ENCODE data around the gene CLRN3. TPM values are rescaled to one million over a fixed set of nuclear protein-coding genes. Genes with fewer than 3 reads are reported as not detected.

CLRN3 gene
- polyA plus RNA-seq, 2 of the 4 experiments (the other 2 are of a cell fraction) = 0.08 TPM; not detected in 1

DNA sequence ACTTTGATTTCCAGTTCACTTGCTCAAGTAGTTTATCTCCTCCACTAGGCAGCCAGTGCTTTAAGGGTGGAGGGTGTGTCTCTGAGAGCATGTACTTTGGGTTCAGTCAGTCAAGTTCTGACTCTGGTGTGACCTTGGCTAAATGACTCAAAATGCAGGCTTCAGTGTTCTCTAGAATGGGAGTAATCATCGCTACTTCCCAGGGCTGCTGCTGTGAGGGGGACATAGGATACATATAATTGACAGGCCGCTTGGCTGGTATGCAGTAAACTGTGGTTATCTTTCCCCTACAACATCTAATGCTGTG is 17.7 kb upstream of the CLRN3 start:
- Histone ChIP-seq H3K4me3 (no peak overlapping the region), H3K27ac (no peak overlapping the region), H3K4me2 (no peak overlapping the region), H3K4me1 (peaks cover 13% of the 10 kb centered on the region; the same call in 1 of the 3 replicates), H3K9me3 (no peaks in the 10 kb centered on the region)
- POLR2A ChIA-PET = no interaction called here
- WGBS (ENCODE audit: missing lambda C conversion rate) = 79% methylated on average over 2 of the region's 2 CpGs
- ATAC-seq = no peak
- TF ChIP-seq, protein P1, sequence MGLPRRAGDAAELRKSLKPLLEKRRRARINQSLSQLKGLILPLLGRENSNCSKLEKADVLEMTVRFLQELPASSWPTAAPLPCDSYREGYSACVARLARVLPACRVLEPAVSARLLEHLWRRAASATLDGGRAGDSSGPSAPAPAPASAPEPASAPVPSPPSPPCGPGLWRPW (IDR thresholded peaks at IDR 0.05) = no peak
- TF ChIP-seq RFX5 (IDR thresholded peaks at IDR 0.05) (no peak), ZSCAN20 (CRISPR knock-in tag; IDR thresholded peaks at IDR 0.05) (no peak), POLR2A (IDR thresholded peaks at IDR 0.05; ENCODE audit: low read length) (no peak), MAFK (IDR thresholded peaks at IDR 0.05; ENCODE audit: partially characterized antibody) (no peak), NFE2L2 (conservative IDR thresholded peaks at IDR 0.05; ENCODE audit: low read length) (no peak), FOSL2 (IDR thresholded peaks at IDR 0.05) (no peak), FOSL2 (CRISPR knock-in tag; IDR thresholded peaks at IDR 0.05) (no peak), SREBF2 (IDR thresholded peaks at IDR 0.05) (no peak), JUNB (IDR thresholded peaks at IDR 0.05) (no peak), RARB (CRISPR knock-in tag; IDR thresholded peaks at IDR 0.05) (no peak), FOXS1 (CRISPR knock-in tag; IDR thresholded peaks at IDR 0.05) (no peak), ESRRA (IDR thresholded peaks at IDR 0.05; ENCODE audit: borderline replicate concordance, low read length) (no peak), CBX2 (IDR thresholded peaks at IDR 0.05; ENCODE audit: borderline replicate concordance, low read depth) (no peak), KDM5A (IDR thresholded peaks at IDR 0.05) (no peak)
- TF ChIP-seq, protein P2, sequence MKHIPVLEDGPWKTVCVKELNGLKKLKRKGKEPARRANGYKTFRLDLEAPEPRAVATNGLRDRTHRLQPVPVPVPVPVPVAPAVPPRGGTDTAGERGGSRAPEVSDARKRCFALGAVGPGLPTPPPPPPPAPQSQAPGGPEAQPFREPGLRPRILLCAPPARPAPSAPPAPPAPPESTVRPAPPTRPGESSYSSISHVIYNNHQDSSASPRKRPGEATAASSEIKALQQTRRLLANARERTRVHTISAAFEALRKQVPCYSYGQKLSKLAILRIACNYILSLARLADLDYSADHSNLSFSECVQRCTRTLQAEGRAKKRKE (CRISPR knock-in tag; IDR thresholded peaks at IDR 0.05; ENCODE audit: low read depth) = no peak
- TF ChIP-seq, protein P3, sequence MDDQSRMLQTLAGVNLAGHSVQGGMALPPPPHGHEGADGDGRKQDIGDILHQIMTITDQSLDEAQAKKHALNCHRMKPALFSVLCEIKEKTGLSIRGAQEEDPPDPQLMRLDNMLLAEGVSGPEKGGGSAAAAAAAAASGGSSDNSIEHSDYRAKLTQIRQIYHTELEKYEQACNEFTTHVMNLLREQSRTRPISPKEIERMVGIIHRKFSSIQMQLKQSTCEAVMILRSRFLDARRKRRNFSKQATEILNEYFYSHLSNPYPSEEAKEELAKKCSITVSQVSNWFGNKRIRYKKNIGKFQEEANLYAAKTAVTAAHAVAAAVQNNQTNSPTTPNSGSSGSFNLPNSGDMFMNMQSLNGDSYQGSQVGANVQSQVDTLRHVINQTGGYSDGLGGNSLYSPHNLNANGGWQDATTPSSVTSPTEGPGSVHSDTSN (IDR thresholded peaks at IDR 0.05) = no peak
- no peak for DNase-seq (ENCODE audit: low read depth in 1 of 2, low spot score in 1 of 2)
- CTCF ChIA-PET = interaction anchor here (1.0 to 6.4 kb wide), 3 partner anchors 100 to 159 kb away, joined by 3 to 229 read pairs (median 26); no protein-coding TSS in a partner anchor
- FAIRE-seq = no peak

DNA sequence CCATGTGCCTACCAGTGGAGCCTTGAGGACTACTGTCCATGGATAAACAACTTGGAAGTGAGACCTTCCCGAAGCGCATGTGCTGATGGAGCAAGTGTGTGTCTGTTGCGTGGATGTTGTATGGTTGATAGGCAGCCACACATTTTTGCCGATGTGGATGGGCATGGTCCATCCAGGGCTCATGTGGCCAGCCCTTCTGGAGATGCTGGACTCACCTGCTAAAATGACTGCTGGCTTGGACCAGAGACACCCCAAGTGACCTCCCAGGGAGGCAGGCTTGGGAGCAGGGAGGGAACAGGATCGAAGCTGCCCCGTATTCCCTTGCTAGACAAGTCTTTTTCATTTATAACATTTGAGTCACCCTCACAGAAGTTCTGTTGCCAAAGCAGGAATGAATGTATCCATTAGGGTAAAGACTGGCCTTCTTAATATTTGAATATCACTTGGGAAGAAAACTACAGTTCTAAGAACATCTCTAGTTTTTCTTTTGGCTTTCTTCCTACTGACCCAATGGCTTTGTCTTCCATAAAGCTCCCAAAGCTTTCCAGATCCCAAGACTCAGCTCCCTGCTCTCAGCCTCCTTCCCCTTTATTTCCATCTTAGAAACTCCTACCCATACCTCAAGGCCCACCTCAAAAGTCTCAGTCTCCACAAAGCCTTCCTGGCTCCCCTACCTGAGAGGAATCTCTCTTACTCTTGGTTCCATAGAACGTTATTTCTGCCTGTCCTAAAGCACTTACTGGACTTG is 17.1 kb upstream of the CLRN3 start:
- Histone ChIP-seq H3K27ac (no peak overlapping the region), H3K4me3 (no peak overlapping the region), H3K9me3 (no peaks in the 10 kb centered on the region), H3K4me2 (no peak overlapping the region), H3K4me1 (peaks cover 13% of the 10 kb centered on the region; the same call in 1 of the 3 replicates)
- CTCF ChIA-PET = interaction anchor here (1.0 to 6.4 kb wide), 2 partner anchors 104 to 159 kb away, joined by 3 to 229 read pairs; no protein-coding TSS in a partner anchor
- no peak for FAIRE-seq
- POLR2A ChIA-PET = no interaction called here
- no peak for DNase-seq (ENCODE audit: low read depth in 1 of 2, low spot score in 1 of 2)
- no peak for ATAC-seq
- WGBS (ENCODE audit: missing lambda C conversion rate) = 66% methylated on average over 7 of the region's 7 CpGs
- TF ChIP-seq CEBPB (IDR thresholded peaks at IDR 0.05) (no peak), CBX8 (IDR thresholded peaks at IDR 0.05) (no peak), EP300 (IDR thresholded peaks at IDR 0.05) (no peak), RNF2 (IDR thresholded peaks at IDR 0.05; ENCODE audit: borderline replicate concordance, low read depth) (no peak), RFX5 (IDR thresholded peaks at IDR 0.05) (no peak), HOXB5 (CRISPR knock-in tag; IDR thresholded peaks at IDR 0.05) (no peak), POLR2AphosphoS2 (conservative IDR thresholded peaks at IDR 0.05; ENCODE audit: low read length) (no peak), KDM1A (IDR thresholded peaks at IDR 0.05; ENCODE audit: low read depth) (no peak), HEYL (CRISPR knock-in tag; IDR thresholded peaks at IDR 0.05) (no peak), CHD2 (IDR thresholded peaks at IDR 0.05; ENCODE audit: low read length, partially characterized antibody) (no peak)
- TF ChIP-seq, protein P4, sequence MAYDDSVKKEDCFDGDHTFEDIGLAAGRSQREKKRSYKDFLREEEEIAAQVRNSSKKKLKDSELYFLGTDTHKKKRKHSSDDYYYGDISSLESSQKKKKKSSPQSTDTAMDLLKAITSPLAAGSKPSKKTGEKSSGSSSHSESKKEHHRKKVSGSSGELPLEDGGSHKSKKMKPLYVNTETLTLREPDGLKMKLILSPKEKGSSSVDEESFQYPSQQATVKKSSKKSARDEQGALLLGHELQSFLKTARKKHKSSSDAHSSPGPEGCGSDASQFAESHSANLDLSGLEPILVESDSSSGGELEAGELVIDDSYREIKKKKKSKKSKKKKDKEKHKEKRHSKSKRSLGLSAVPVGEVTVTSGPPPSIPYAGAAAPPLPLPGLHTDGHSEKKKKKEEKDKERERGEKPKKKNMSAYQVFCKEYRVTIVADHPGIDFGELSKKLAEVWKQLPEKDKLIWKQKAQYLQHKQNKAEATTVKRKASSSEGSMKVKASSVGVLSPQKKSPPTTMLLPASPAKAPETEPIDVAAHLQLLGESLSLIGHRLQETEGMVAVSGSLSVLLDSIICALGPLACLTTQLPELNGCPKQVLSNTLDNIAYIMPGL (CRISPR knock-in tag; IDR thresholded peaks at IDR 0.05; ENCODE audit: borderline replicate concordance) = no peak
- TF ChIP-seq, protein P3 (IDR thresholded peaks at IDR 0.05) = no peak
- TF ChIP-seq, protein P5, sequence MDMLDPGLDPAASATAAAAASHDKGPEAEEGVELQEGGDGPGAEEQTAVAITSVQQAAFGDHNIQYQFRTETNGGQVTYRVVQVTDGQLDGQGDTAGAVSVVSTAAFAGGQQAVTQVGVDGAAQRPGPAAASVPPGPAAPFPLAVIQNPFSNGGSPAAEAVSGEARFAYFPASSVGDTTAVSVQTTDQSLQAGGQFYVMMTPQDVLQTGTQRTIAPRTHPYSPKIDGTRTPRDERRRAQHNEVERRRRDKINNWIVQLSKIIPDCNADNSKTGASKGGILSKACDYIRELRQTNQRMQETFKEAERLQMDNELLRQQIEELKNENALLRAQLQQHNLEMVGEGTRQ (IDR thresholded peaks at IDR 0.05) = no peak

Data from A549 (cell line).